HepG2 (cell line): Measurements from ENCODE around the gene SPINT4. TPM values are rescaled to one million over a fixed set of nuclear protein-coding genes. Genes with fewer than 3 reads are reported as not detected.

Experiments used
- AHR ChIP-seq: IDR thresholded peaks from 2 replicates; pipeline ENCODE4 v1.6.1; 2018; ENCODE audit warnings: missing genetic modification reagents, missing compliant biosample characterization
- AKNA ChIP-seq: sonication (generic); formaldehyde crosslinking; IDR thresholded peaks from 2 replicates; pipeline ENCODE4 v1.4.0; 2020; ENCODE audit warnings: missing genetic modification reagents, borderline replicate concordance
- ATF6 ChIP-seq: sonication (generic); formaldehyde crosslinking; conservative IDR thresholded peaks from 2 replicates; pipeline ENCODE4 v1.4.0; 2020; ENCODE audit warnings: missing genetic modification reagents
- ESRRA ChIP-seq: sonication (generic); formaldehyde crosslinking; IDR thresholded peaks from 2 replicates; pipeline ENCODE4 v1.5.1; 2020; ENCODE audit warnings: mild to moderate bottlenecking, low read depth, missing genetic modification reagents
- KMT2B ChIP-seq: IDR thresholded peaks from 2 replicates; pipeline ENCODE4 v1.6.1; 2016; ENCODE audit warnings: missing genetic modification reagents, missing compliant biosample characterization
- MLXIP ChIP-seq: sonication (generic); formaldehyde crosslinking; IDR thresholded peaks from 2 replicates; pipeline ENCODE4 v1.9.0; 2021; ENCODE audit warnings: missing genetic modification reagents, borderline replicate concordance
- RXRB ChIP-seq: IDR thresholded peaks from 2 replicates; pipeline ENCODE4 v1.6.1; 2016; ENCODE audit warnings: borderline replicate concordance, missing genetic modification reagents, missing compliant biosample characterization
- SIN3A ChIP-seq: IDR thresholded peaks from 2 replicates; pipeline ENCODE4 v1.6.1; 2011; ENCODE audit warnings: low read depth, mild to moderate bottlenecking, control low read depth, low read length, borderline replicate concordance
- SUZ12 ChIP-seq: fragments of 150-350 bp; IDR thresholded peaks from 2 replicates; pipeline ENCODE4 v1.6.1; 2014; ENCODE audit warnings: low read depth, low read length
- XRCC5 ChIP-seq: fragments of 200-400 bp; formaldehyde crosslinking; optimal IDR thresholded peaks from 2 replicates; pipeline ENCODE3; 2017; ENCODE audit warnings: mild to moderate bottlenecking, low read length
- ZFP36L2 ChIP-seq: sonication (generic); formaldehyde crosslinking; IDR thresholded peaks from 2 replicates; pipeline ENCODE4 v1.4.0; 2020; ENCODE audit warnings: missing genetic modification reagents
- ZFP82 ChIP-seq: sonication (generic); formaldehyde crosslinking; IDR thresholded peaks from 2 replicates; pipeline ENCODE4 v1.5.1; 2020; ENCODE audit warnings: mild to moderate bottlenecking, missing genetic modification reagents, borderline replicate concordance
- ZNF614 ChIP-seq: IDR thresholded peaks from 2 replicates; pipeline ENCODE4 v1.6.1; 2018; ENCODE audit warnings: missing biosample characterization, missing genetic modification reagents, inconsistent platforms, borderline replicate concordance
- ZSCAN29 ChIP-seq: sonication (generic); formaldehyde crosslinking; conservative IDR thresholded peaks from 2 replicates; pipeline ENCODE4 v1.4.0; 2020; ENCODE audit warnings: mild to moderate bottlenecking, missing genetic modification reagents
- polyA plus RNA-seq, 8 experiments: library from polyadenylated mRNA; depleted of rRNA in 3 of 8; stranded (reverse) in 7 of 8; unstranded in 1 of 8; fragments of >200 nt; fragmentation: Illumina TruSeq in 4 of 8; extraction: Trizol in 4 of 8; gene quantifications; 2 replicates each; pipeline versions ENCODE4 v1.2.1 to v1.2.3, GENCODE V29; 2011 to 2016; ENCODE audit warnings: low read depth in 4 of 8, missing spikeins in 1 of 8, mixed read lengths in 1 of 8; ENCODE audit not compliant: insufficient read depth in 1 of 8
- total RNA-seq, 5 experiments: library from RNA; depleted of rRNA; stranded (reverse); fragments of >200 nt; fragmentation: Illumina TruSeq; extraction: Trizol; gene quantifications; 2 replicates each; pipeline ENCODE4 v1.2.3, GENCODE V29; 2016; ENCODE audit warnings: low read depth in 1 of 5

Gene SPINT4
- total and polyA plus RNA-seq, 2 of the 13 experiments (the other 11 are each of a cell fraction or from before 2014, with no cell fraction given): not detected

- TF ChIP-seq ZNF614 (CRISPR knock-in tag) (0 out of 2 replicates have a peak, but pooled peaks have one; percentile 55), ESRRA (CRISPR knock-in tag) (peak; percentile 82), ATF6 (CRISPR knock-in tag) (peak; percentile 81; the same call in 1 of the 2 replicates), ZFP36L2 (CRISPR knock-in tag) (no peak), RXRB (CRISPR knock-in tag) (peak; percentile 79; the same call in 1 of the 2 replicates), ZSCAN29 (CRISPR knock-in tag) (no peak), AKNA (CRISPR knock-in tag) (no peak), ZFP82 (CRISPR knock-in tag) (no peak), XRCC5 (peak; percentile 98), MLXIP (no peak), SIN3A (no peak), SUZ12 (peak; percentile 26; the same call in 1 of the 2 replicates), KMT2B (CRISPR knock-in tag) (peak; percentile 35; the same call in 1 of the 2 replicates), AHR (peak; percentile 57; the same call in 1 of the 2 replicates)
Measured at GRCh38 chr20:45771182-45771759, 49.1 kb downstream of the SPINT4 start (continued).
